PC-9 (cell line): Measurements from ENCODE around the gene CENPM. TPM values are rescaled to one million over a fixed set of nuclear protein-coding genes. Genes with fewer than 3 reads are reported as not detected.

ENCODE experiments used
- BruUV-seq: library from RNA; stranded (reverse); fragments of 400-500 nt; replicated peaks from 2 replicates; lab custom pipeline; 2021; lab: Mats Ljungman, UMichigan
- CTCF ChIA-PET: fragments of 300-600 bp; sonication (Branson Sonifier 250); formaldehyde crosslinking; loops from one replicate; lab custom pipeline; 2022; ENCODE audit warnings: antibody characterized with exemption; lab: Charles Lee
- POLR2A ChIA-PET: fragments of 300-600 bp; sonication (Branson Sonifier 250); formaldehyde crosslinking; loops from one replicate; lab custom pipeline; 2022; ENCODE audit warnings: antibody characterized with exemption; ENCODE audit not compliant: unreplicated experiment; lab: Charles Lee
- DNase-seq, 2 experiments: peaks; one replicate each; pipeline versions ENCODE4 v3.0.0 to v3.0.0-alpha.2; 2015 to 2022; ENCODE audit warnings: mixed read lengths in 1 of 2
- H2AFZ ChIP-seq: fragments of 200-600 bp; sonication (generic); 2 replicates; pipeline ENCODE4 v1.8.1; 2017; ENCODE audit warnings: antibody characterized with exemption
- H3F3A ChIP-seq: fragments of 200-600 bp; sonication (generic); 2 replicates; pipeline ENCODE4 v1.8.1; 2017; ENCODE audit warnings: antibody characterized with exemption, mild to moderate bottlenecking, low read depth; ENCODE audit not compliant: insufficient read depth
- H3K27ac ChIP-seq: fragments of 200-600 bp; sonication (generic); 2 replicates; pipeline ENCODE4 v1.6.1; 2016; ENCODE audit warnings: mixed run types
- H3K27me3 ChIP-seq: fragments of 200-600 bp; sonication (generic); 2 replicates; pipeline ENCODE4 v1.6.1; 2016; ENCODE audit warnings: low read depth, mixed run types; ENCODE audit not compliant: insufficient read depth
- H3K36me3 ChIP-seq: fragments of 200-600 bp; sonication (generic); 2 replicates; pipeline ENCODE4 v1.6.1; 2016; ENCODE audit warnings: low read depth, mixed run types
- H3K4me1 ChIP-seq: fragments of 200-600 bp; sonication (generic); replicated peaks from 2 replicates; pipeline ENCODE4 v1.6.1; 2016; ENCODE audit warnings: mixed run types; ENCODE audit not compliant: insufficient read depth
- H3K4me2 ChIP-seq: fragments of 200-600 bp; sonication (generic); 2 replicates; pipeline ENCODE4 v1.6.1; 2017; ENCODE audit warnings: mixed run types
- H3K4me3 ChIP-seq: fragments of 200-600 bp; sonication (generic); 2 replicates; pipeline ENCODE4 v1.6.1; 2016; ENCODE audit warnings: mixed run types
- H3K79me2 ChIP-seq: fragments of 200-600 bp; sonication (generic); 2 replicates; pipeline ENCODE4 v1.6.1; 2017; ENCODE audit warnings: low read depth, mixed run types
- H3K9me2 ChIP-seq: fragments of 200-600 bp; sonication (generic); 2 replicates; pipeline ENCODE4 v1.8.1; 2017; ENCODE audit warnings: mild to moderate bottlenecking; ENCODE audit not compliant: insufficient read depth
- H3K9me3 ChIP-seq: fragments of 200-600 bp; sonication (generic); 2 replicates; pipeline ENCODE4 v1.8.1; 2016; ENCODE audit warnings: low read depth; ENCODE audit not compliant: insufficient read depth
- H4K20me1 ChIP-seq: fragments of 200-600 bp; sonication (generic); 2 replicates; pipeline ENCODE4 v1.8.1; 2017; ENCODE audit not compliant: insufficient read depth
- CTCF ChIP-seq: fragments of 200-600 bp; sonication (generic); conservative IDR thresholded peaks from 2 replicates; pipeline ENCODE4 v1.6.1; 2017; ENCODE audit warnings: mixed run types, antibody characterized with exemption, mild to moderate bottlenecking, moderate library complexity
- EZH2 ChIP-seq: fragments of 200-600 bp; sonication (generic); IDR thresholded peaks from 2 replicates; pipeline ENCODE4 v1.8.0; 2017; ENCODE audit warnings: antibody characterized with exemption, low read depth
- intact Hi-C: fragments of 100-400 bp; cut with micrococcal nuclease; formaldehyde crosslinking; loops from one replicate; pipeline ENCODE4 v1.10.0; 2022; ENCODE audit not compliant: unreplicated experiment
- microRNA-seq: library from miRNA; unstranded; fragments of <30 nt; microRNA quantifications from one replicate; pipeline ENCODE4 v1.2.0, GENCODE V29; 2021; ENCODE audit warnings: borderline number of aligned reads, borderline replicate concordance
- total RNA-seq: library from RNA; stranded (reverse); gene quantifications from 2 replicates; pipeline ENCODE4 v1.2.3, GENCODE V29; 2021

The CENPM gene
- total RNA-seq, 1 experiment from 2014 or later = 42.0 TPM

DNA sequence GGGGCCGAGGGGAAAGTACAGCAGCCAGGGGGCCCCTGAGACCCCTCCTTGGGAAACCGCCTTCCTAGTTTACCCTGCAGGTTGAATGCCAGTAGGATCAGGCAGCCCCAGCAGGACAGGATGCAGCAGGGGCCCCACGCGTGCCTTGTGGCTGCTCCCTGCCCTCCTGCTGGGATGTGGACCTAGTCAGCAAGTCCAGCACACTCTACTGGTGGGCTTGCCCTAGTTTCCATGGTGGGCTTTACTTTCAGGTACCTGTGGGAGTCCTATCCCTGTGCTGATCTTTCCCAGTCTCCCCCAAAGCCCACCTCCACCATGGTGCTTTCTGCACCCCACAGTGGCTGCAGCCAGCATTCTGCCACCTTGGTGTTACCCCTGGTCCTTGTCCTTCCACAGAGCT, 54.2 kb downstream of the CENPM start:
- no peak for TF ChIP-seq CTCF
- no peak for TF ChIP-seq EZH2
- no peak overlapping the region for H3K27ac ChIP-seq
- no peak overlapping the region for H3K4me3 ChIP-seq
- no peak for DNase-seq
- peaks cover 21% of the 10 kb centered on the region for H4K20me1 ChIP-seq
- H3K4me2 ChIP-seq = no peak overlapping the region
- H3K36me3 ChIP-seq = peaks cover 19% of the 10 kb centered on the region
- H3K9me3 ChIP-seq = no peaks in the 10 kb centered on the region
- H3K9me2 ChIP-seq = no peaks in the 10 kb centered on the region
- POLR2A ChIA-PET = no interaction called here
- CTCF ChIA-PET = no interaction called here
- no peaks in the 10 kb centered on the region for H3K4me1 ChIP-seq
- intact Hi-C loops = no loop called here
- no peaks in the 10 kb centered on the region for H3K79me2 ChIP-seq
- BruUV-seq = no TSS peak
- H3K27me3 ChIP-seq = no peaks in the 10 kb centered on the region
- H3F3A ChIP-seq = peaks cover 3% of the 10 kb centered on the region; the same call in 1 of the 2 replicates
- no peak overlapping the region for H2AFZ ChIP-seq

- intact Hi-C loops = no loop called here
- ChIA-PET CTCF (no interaction called here), POLR2A (no interaction called here)
- no peak for DNase-seq
- no peak overlapping the region for H3K4me3 ChIP-seq
- no peaks in the 10 kb centered on the region for H3K9me2 ChIP-seq
- peaks cover 25% of the 10 kb centered on the region for H4K20me1 ChIP-seq
- no TSS peak for BruUV-seq
- no peaks in the 10 kb centered on the region for H3K27me3 ChIP-seq
- no peaks in the 10 kb centered on the region for H3K79me2 ChIP-seq
- H3K4me1 ChIP-seq = no peaks in the 10 kb centered on the region
- no peak overlapping the region for H3K27ac ChIP-seq
- no peak for TF ChIP-seq EZH2
- no peak for TF ChIP-seq CTCF
- peaks cover 30% of the 10 kb centered on the region for H3K36me3 ChIP-seq
- H3K9me3 ChIP-seq = no peaks in the 10 kb centered on the region
- no peak overlapping the region for H3K4me2 ChIP-seq
- H3F3A ChIP-seq = no peaks in the 10 kb centered on the region
- no peak overlapping the region for H2AFZ ChIP-seq
These were observed 55.5 kb downstream of the CENPM start for GRCh38 chr22:41891407-41891806.

Small RNA genes within 50 kb of the gene (microRNA-seq; reads per million reads assigned to microRNA genes)
- gene MIR33A = 102 reads per million, percentile 50 among the genes with 10 or more reads in this experiment

Other genes starting within 250 kb of the CENPM start
- 0.55 and 0.61 TPM in 2 replicates for gene MEI1, start 247.6 kb downstream of the CENPM start, total RNA-seq
- gene CCDC134, start 146.5 kb downstream of the CENPM start, total RNA-seq = 29.0 and 33.3 TPM in 2 replicates
- gene SREBF2, start 114.0 kb downstream of the CENPM start, total RNA-seq = 163 and 196 TPM in 2 replicates
- 2.3 and 4.3 TPM in 2 replicates for gene SHISA8, start 32.1 kb downstream of the CENPM start, total RNA-seq
- gene TNFRSF13C, start 20.3 kb downstream of the CENPM start, total RNA-seq = 2.7 and 4.0 TPM in 2 replicates
- 1.2 and 1.5 TPM in 2 replicates for gene SEPTIN3, start 22.3 kb upstream of the CENPM start, total RNA-seq
- gene WBP2NL, start 51.6 kb upstream of the CENPM start, total RNA-seq = 7.1 and 12.2 TPM in 2 replicates
- gene NAGA, start 123.7 kb upstream of the CENPM start, total RNA-seq = 13.8 and 15.9 TPM in 2 replicates
- gene PHETA2, start 127.1 kb upstream of the CENPM start, total RNA-seq = 4.5 TPM in 2 replicates
- 55.3 and 72.8 TPM in 2 replicates for gene SMDT1, start 132.5 kb upstream of the CENPM start, total RNA-seq
- gene NDUFA6, start 143.6 kb upstream of the CENPM start, total RNA-seq = 71.5 and 84.9 TPM in 2 replicates
- 6.7 TPM in 2 replicates for gene CYP2D6, start 183.7 kb upstream of the CENPM start, total RNA-seq